K562 (cell line): ENCODE results near the gene CLIC5. TPM values are rescaled to one million over a fixed set of nuclear protein-coding genes. Genes with fewer than 3 reads are reported as not detected.

ENCODE experiments used
- CBFA2T3 ChIP-seq: fragments of 450-650 bp; IDR thresholded peaks from 2 replicates; pipeline ENCODE4 v1.6.1; 2017
- CTCF ChIP-seq, 3 experiments: IDR thresholded peaks in 2 of 3; conservative IDR thresholded peaks in 1 of 3; 2 replicates each; pipeline ENCODE4 v1.5.1; 2011 to 2012; ENCODE audit warnings: low read length in 3 of 3, mild to moderate bottlenecking in 3 of 3, control low read depth in 2 of 3, improper control_type of control experiment in 1 of 3, inconsistent platforms in 1 of 3, low read depth in 1 of 3, mixed read lengths in 1 of 3, moderate library complexity in 1 of 3; ENCODE audit not compliant: insufficient read depth in 2 of 3
- EP400 ChIP-seq: fragments of 450-650 bp; IDR thresholded peaks from 2 replicates; pipeline ENCODE4 v1.6.1; 2017; ENCODE audit warnings: antibody characterized with exemption, mild to moderate bottlenecking, moderate library complexity
- ETV1 ChIP-seq: fragments of 450-650 bp; conservative IDR thresholded peaks from 2 replicates; pipeline ENCODE4 v1.6.1; 2016; ENCODE audit warnings: missing genetic modification characterization, control low read depth, low read depth, missing compliant biosample characterization
- FOXA3 ChIP-seq, 2 experiments: fragments of 450-650 bp in 1 of 2; sonication (generic) in 1 of 2; formaldehyde crosslinking; IDR thresholded peaks in 1 of 2; conservative IDR thresholded peaks in 1 of 2; 2 replicates each; pipeline versions ENCODE4 v1.4.0 to v1.8.0; 2020 to 2022; ENCODE audit warnings: mild to moderate bottlenecking in 2 of 2, missing genetic modification reagents in 1 of 2
- HNRNPH1 ChIP-seq: fragments of 200-400 bp; formaldehyde crosslinking; optimal IDR thresholded peaks from 2 replicates; pipeline ENCODE3; 2017; ENCODE audit warnings: low read depth, mild to moderate bottlenecking, low read length, moderate library complexity
- LARP7 ChIP-seq: fragments of 450-650 bp; IDR thresholded peaks from 2 replicates; pipeline ENCODE4 v1.6.1; 2016
- MAFF ChIP-seq: IDR thresholded peaks from 2 replicates; pipeline ENCODE4 v1.6.1; 2012; ENCODE audit warnings: low read length, improper control_type of control experiment
- MAFK ChIP-seq: IDR thresholded peaks from 2 replicates; pipeline ENCODE4 v1.6.1; 2011; ENCODE audit warnings: low read length, improper control_type of control experiment
- MBD2 ChIP-seq: sonication (generic); IDR thresholded peaks from 2 replicates; pipeline ENCODE4 v1.6.1; 2016; ENCODE audit warnings: low read depth, borderline replicate concordance
- NFYB ChIP-seq: IDR thresholded peaks from 2 replicates; pipeline ENCODE4 v1.6.1; 2011; ENCODE audit warnings: mild to moderate bottlenecking, moderate library complexity; ENCODE audit not compliant: insufficient read length; ENCODE audit errors: extremely low read depth
- REST ChIP-seq, 2 experiments: fragments of 450-650 bp; formaldehyde crosslinking in 1 of 2; IDR thresholded peaks; 2 replicates each; pipeline versions ENCODE4 v1.4.0 to v1.6.1; 2014 to 2020; ENCODE audit warnings: mild to moderate bottlenecking in 2 of 2, borderline replicate concordance in 1 of 2, low read depth in 1 of 2
- SIN3A ChIP-seq, 2 experiments: fragments of 150-350 bp in 1 of 2; IDR thresholded peaks; 2 replicates each; pipeline ENCODE4 v1.6.1; 2011 to 2016; ENCODE audit warnings: borderline replicate concordance in 2 of 2, low read depth in 2 of 2, low read length in 2 of 2, mild to moderate bottlenecking in 2 of 2, moderate library complexity in 2 of 2; ENCODE audit not compliant: control insufficient read depth in 1 of 2
- SRSF1 ChIP-seq: fragments of 200-400 bp; formaldehyde crosslinking; IDR thresholded peaks from 2 replicates; pipeline ENCODE4 v1.6.1; 2017; ENCODE audit warnings: mild to moderate bottlenecking, low read depth, low read length, moderate library complexity
- THRB ChIP-seq: fragments of 450-650 bp; formaldehyde crosslinking; conservative IDR thresholded peaks from 2 replicates; pipeline ENCODE4 v1.4.0; 2022; ENCODE audit warnings: mild to moderate bottlenecking, missing genetic modification characterization
- ZNF174 ChIP-seq: fragments of 250-450 bp; sonication (Bioruptor Pico); IDR thresholded peaks from 2 replicates; pipeline ENCODE4 v1.4.0; 2020; ENCODE audit warnings: mild to moderate bottlenecking
- ZNF586 ChIP-seq: fragments of 450-650 bp; formaldehyde crosslinking; conservative IDR thresholded peaks from 2 replicates; pipeline ENCODE4 v1.4.0; 2020; ENCODE audit warnings: mild to moderate bottlenecking, moderate library complexity
- polyA plus RNA-seq, 8 experiments: library from polyadenylated mRNA; depleted of rRNA in 4 of 8; stranded (reverse) in 5 of 8; unstranded in 3 of 8; fragments of >200 nt; fragmentation: Nextera tagmentation in 2 of 8; fragmentation: Illumina TruSeq in 1 of 8; extraction: Ambion mirVana in 2 of 8; extraction: Trizol in 1 of 8; gene quantifications; 2 replicates each; pipeline versions ENCODE4 v1.2.1 to v1.2.3, GENCODE V29; 2011 to 2014; ENCODE audit warnings: inconsistent platforms in 1 of 8, missing spikeins in 1 of 8
- total RNA-seq, 7 experiments: library from RNA; depleted of rRNA in 6 of 7; stranded (reverse); fragments of >200 nt in 6 of 7; fragmentation: Illumina TruSeq in 2 of 7; extraction: Trizol in 2 of 7; gene quantifications; 2 replicates each; pipeline versions ENCODE4 v1.2.1 to v1.2.3, GENCODE V29; 2011 to 2021; ENCODE audit warnings: low replicate concordance in 1 of 7

Gene CLIC5
- total and polyA plus RNA-seq, 9 of the 15 experiments (the other 6 are each of a cell fraction or from before 2014, with no cell fraction given) = 0.31 TPM; not detected in 8

DNA sequence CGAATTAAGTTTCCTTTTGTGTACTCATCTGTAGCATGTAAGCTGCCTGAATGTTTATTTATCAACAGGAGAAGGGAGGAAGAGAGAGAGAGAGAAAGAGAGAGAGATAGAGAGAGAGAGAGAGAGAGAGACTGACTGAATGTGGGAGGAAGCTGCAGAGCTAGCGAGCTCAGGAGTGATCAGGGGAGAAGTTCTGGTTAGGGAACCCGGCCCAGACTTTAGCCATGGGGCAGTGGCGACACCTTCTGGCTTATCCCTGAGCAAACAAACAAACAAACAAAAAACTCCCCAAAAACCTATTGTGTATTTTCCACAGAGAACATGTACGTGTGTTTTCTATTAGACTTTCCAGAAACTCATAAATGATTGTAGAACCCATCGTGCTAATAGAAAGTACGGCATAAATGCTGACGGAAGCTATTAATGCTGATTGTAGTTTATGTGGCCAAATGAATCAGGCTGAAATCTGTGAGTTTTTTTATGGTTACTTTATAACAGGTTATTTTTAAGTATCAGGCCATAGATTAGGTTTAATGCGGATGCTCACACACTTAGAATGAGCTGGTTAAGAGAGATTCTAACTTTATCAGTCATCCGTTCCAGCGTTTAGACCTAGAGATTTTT, 92.8 kb downstream of the CLIC5 start (continued):
- TF ChIP-seq REST (IDR thresholded peaks at IDR 0.05; ENCODE audit: borderline replicate concordance) (peak; percentile 75; the same call in 1 of the 2 replicates), REST (CRISPR knock-in tag; IDR thresholded peaks at IDR 0.05; ENCODE audit: low read depth) (no peak), FOXA3 (CRISPR knock-in tag; conservative IDR thresholded peaks at IDR 0.05 in 1 of 2, IDR thresholded peaks at IDR 0.05 in 1 of 2) (peak in 1 of 2 experiments; percentile 38; a peak in 1 of 4 replicates), SRSF1 (no peak), CTCF (IDR thresholded peaks at IDR 0.05 in 2 of 3, conservative IDR thresholded peaks at IDR 0.05 in 1 of 3; ENCODE audit: insufficient read depth in 2 of 3, low read depth in 1 of 3, low read length in 3 of 3) (peak; percentile 69 to 91 (median 80)), EP400 (no peak), MAFK (peak; percentile 69), LARP7 (no peak), NFYB (no peak), THRB (CRISPR knock-in tag) (0 out of 2 replicates have a peak, but pooled peaks have one; percentile 5), MAFF (peak; percentile 82), ETV1 (tag) (0 out of 2 replicates have a peak, but pooled peaks have one; percentile 17), HNRNPH1 (no peak), MBD2 (no peak), SIN3A (IDR thresholded peaks at IDR 0.05; ENCODE audit: borderline replicate concordance in 2 of 2, control insufficient read depth in 1 of 2, low read depth in 2 of 2, low read length in 2 of 2) (no peak), ZNF174 (CRISPR knock-in tag) (no peak), ZNF586 (CRISPR knock-in tag) (no peak), CBFA2T3 (no peak)
